HG03108 (cell line): ENCODE results near the gene RHBDL1.
A peak's percentile ranks its signal among the peaks of the same experiment; 100 is the strongest.
"Not testable (repeated sequence)": the region's sequence is repeated elsewhere in the genome, so short reads cannot be mapped to it uniquely, and the experiment has no call there.

Experiments used
- ATAC-seq: cut with Tn5 transposase; IDR thresholded peaks from one replicate; pipeline ENCODE4 v1.9.1; 2021; ENCODE audit warnings: moderate library complexity; ENCODE audit not compliant: unreplicated experiment

Gene RHBDL1

GRCh38 chr16:704047-704446 lies 28.6 kb downstream of the RHBDL1 start:
- ATAC-seq, result no peak

DNA sequence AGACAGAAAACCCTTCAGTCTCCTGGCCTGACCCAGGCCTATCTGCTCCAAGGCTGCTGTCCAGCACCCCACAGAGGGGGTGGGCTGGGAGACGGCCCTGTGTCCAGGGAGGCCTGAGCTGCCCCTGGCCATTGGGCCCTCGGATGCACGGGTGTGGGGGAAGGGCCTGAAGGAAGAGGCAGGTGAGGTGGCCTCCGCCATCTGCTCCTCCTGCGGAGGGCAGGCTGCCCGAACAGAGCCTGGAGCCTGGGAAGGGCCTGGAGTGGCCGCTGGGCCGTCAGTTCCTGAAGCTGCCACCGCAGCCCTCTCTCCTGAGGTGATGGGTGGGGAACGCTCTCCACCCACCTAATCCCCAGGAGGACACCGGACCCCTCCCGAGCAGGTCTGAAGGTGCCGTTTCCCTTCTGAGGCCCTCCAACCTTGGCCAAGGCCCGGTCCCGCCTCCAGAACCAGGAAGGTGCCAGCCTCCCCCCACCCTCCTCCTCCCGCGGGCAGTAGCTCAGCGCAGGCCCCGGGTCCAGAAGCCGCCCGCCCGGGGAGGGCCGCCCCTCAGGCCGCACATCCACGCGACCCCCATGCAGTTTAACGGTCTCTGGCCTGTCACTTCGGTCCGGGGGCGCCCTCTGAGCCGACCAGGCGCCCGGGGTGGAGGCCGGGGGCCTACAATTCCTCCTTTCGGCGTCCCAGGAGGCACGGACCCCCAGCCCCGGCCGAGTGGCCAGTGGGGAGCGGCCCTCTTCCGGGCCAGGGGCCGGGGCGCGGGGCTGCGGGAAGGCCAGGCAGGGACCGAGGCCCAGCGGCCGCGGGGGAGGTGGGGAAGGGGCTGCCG lies 29.3 kb downstream of the RHBDL1 start:
- no peak for ATAC-seq

GRCh38 chr16:705431-706188 lies 30.1 kb downstream of the RHBDL1 start, which contains the start of gene FBXL16:
TSS of gene FBXL16 (minus strand) at chr16:705801. CDS start at chr16:697405, 8,396 bp downstream.
- no peak for ATAC-seq

DNA sequence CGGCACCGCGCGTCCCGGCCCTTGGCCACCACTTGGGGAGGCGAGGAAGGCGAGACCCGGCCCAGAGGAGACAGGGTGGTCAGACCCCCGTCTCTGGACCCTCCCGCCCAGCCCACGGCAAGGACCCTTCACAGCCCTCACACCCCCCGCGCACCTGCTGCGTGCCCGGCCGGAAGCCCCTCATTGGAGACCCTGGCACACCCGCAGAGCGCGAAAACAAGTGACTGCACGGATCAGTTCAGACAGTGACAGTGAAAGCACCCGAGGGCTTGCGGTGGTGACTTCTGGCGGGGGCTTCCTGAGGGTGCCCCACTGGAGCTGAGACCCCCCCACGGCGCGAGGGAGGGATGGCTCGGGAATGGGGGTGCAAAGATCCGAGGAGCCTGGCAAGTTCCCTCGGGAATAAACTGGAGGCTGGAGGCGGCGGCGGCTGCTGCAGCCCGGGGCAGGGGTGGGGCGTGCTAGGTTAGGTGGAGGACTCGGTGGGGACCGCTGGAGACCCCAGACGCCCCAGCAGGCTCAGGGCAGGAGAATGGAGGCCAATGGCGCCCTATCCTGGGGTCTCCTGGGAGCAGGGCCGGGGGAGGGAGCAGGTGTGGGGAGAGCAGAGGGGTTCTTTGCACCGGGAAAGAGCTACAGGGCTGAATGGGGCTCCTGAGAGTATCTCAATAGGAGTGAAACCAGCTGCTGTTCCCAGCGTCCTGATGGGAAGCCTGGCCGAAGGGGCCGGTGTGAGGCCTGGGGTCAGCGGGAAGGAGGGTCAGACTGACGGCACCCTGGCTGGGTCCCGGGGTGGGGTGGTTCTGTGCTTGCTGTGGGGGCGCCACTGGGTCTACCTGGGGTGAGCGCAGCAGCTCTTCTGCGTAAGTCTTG lies 31.0 kb downstream of the RHBDL1 start:
- no peak for ATAC-seq

DNA sequence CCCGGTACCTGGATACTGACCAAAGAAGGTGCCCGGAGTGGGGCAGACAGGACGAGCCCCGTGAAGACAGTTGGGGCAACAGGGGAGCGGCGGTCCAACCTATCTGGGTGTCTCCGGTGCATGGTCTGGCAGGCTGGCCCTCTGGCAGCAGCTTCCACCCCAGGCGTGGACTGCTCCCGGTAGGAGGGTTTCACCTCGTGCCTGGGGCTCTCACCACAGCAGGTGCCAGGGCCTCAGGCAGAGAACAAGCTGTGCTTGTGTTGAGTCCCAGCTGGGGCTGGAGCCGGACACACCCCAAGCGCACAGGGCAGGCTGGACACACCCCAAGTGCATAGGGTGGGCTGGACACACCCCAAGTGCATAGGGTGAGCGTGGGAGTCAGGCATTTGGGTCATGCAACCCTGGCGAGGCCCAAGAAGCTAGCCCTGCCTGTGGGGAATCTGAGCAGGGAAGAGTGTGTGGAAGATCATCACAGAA lies 31.6 kb downstream of the RHBDL1 start:
- no peak for ATAC-seq

- ATAC-seq, result no peak
Measured at GRCh38 chr16:708019-708418, 32.5 kb downstream of the RHBDL1 start.

DNA sequence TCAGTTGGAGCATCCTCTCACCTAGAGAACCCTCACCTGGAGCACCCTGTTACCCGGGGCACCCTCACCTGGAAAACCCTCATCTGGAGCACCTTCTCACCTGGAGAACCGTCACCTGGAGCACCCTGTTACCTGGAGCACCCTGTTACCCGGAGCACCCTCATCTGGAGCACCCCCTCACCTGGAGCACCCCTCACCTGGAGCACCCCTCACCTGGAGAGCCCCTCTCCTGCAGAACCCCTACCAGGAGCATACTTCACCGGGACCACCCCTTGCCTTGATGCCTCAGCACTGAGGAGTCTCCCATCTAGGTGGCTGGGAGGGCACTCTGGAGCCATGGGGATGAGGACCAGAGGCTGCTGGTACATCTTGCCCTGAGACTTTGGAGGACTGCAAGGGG lies 33.5 kb downstream of the RHBDL1 start:
- ATAC-seq, result no peak

GRCh38 chr16:709566-710499 lies 34.4 kb downstream of the RHBDL1 start:
- ATAC-seq, result no peak

GRCh38 chr16:710500-711075 lies 35.1 kb downstream of the RHBDL1 start:
- no peak for ATAC-seq

DNA sequence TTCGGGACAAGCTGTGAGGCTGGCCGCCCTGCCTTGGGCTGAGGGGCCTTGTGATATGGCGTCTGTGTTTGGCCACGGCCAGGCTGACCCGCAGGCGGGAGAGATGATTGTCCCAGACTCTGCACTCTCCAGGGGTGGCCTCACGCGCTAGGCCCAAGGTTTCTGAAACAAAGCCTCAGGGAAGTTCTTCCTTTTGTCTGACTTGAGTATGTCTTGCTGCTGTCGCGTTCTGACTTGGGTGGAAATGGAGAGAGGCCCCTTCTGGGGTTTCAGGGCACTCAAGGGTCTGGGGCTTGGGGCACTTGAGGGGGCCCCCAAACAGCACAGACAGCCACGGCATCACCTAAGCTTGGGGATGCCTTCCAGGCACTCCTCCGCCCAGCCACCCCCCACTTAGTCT lies 35.6 kb downstream of the RHBDL1 start:
- no peak for ATAC-seq

DNA sequence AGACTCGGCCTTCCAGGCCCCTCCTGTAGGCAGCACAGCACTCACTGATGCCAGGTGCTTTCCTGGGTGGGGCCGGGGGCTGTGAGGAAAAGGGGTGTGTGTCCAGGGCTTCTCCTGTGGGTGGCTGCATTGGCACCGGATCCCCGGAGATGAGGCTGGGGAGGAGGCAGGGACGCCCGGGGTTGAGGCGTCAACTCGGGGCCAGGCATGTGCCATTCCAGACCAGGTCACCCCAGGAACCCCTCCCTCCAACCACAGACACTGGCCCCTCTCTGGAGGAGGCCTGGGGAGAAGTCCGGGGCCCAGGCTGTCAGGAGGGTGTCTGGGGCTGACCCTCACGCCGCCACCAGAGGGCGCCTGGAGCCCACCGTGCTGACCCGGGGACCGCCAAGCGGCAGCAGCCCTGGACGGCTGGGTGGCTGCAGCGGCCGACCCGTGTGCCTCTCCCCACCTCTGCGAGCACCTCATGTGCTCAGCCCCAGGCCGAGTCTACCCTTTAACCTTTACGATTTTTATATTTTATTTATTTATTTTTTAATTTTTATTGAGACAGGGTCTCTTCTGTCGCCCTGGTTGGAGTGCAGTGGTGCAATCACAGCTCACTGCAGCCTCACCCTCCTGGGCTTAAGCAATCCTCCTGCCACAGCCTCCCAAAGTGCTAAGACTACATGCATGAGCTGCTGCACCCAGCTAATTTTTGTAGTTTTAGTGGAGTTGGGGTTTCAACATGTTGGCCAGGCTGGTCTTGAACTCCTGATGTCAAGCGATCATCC lies 36.3 kb downstream of the RHBDL1 start:
- no peak for ATAC-seq

DNA sequence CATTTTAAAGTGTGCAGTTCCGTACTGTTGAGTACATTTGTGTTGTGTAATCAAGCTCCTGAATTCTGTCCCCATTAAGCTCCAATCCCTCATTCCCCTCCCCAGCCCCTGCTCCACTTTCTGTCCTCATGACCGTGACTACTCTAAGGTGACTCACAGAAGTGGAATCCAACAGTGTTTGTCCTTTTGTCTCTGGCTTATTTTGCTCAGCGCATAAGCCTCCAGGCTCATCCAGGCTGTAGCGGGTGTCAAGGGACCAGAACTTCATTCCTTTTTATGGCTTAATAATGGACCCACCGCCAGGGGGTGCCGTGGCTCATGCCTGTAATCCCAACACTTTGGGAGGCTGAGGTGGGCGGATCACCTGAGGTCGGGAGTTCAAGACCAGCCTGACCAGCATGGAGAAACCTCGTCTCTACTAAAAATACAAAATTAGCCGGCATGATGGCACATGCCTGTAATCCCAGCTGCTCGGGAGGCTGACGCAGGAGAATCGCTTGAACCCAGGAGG lies 37.3 kb downstream of the RHBDL1 start:
- ATAC-seq, result not testable (repeated sequence)

DNA sequence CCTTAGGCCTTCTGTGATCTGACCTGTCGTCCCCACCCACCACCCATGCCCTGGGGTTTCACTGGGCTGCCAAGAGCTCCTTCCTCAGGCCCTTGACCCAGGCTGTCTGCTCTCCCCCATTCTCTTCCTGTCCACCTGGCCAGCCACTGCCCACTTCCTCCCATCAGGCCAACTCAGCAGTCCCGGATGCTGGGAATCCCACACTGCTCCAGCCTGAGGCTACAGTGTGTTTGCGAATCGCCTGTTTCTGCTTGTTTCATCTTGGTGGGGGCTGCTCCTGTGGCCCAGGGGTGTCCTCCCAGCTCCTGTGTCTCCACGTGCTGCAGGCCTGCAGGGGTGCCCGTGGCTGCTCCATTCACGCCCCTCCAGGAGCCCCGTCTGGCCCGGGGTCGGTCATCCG lies 38.6 kb downstream of the RHBDL1 start:
- no peak for ATAC-seq

DNA sequence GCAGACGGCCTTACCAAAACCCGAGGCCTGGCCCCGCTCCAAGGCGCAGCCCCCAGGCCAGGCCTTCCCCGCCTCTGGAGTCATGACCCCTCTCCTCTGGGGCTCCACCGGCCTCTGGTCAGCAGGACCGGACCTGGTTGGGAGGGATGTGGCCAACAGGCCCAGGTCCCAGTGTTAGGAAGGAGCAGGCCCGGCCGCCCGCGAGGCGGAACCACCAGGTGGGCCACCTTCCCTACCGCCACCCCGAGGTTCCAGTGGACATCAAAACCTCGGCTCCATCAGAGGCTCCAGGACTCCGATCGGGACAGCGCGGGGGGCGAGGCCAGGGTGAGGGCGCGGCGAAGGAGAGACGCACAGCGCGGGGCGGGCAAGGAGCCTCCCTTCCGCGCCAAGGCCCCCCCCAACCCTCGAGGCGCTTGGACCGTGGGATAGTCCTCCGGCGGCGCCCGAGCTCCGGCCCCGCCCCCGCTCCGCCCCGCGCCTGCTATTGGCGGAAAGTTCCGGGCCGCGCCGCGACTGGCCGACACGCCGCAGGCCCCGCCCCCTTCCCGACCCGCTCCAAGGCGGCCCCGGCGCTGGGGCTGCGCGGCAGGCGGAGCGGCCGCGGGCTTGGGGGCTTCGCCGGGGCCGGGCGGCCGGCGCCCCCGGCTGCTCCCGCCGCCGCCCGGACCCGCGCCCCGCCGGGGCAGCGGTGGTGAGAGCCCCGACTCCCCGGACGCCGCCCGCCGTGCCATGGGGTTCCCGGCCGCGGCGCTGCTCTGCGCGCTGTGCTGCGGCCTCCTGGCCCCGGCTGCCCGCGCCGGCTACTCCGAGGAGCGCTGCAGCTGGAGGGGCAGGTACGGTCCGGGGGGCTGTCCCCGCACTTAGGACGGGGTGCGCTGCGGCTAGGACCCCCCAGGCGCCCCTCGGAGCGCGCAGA lies 39.3 kb downstream of the RHBDL1 start, which contains the start of gene METRN:
METRN (plus strand) TSS at position 561 of the 919 bp plus-strand sequence; CDS start at position 733, 172 bp downstream.
- peak; percentile 74 for ATAC-seq

DNA sequence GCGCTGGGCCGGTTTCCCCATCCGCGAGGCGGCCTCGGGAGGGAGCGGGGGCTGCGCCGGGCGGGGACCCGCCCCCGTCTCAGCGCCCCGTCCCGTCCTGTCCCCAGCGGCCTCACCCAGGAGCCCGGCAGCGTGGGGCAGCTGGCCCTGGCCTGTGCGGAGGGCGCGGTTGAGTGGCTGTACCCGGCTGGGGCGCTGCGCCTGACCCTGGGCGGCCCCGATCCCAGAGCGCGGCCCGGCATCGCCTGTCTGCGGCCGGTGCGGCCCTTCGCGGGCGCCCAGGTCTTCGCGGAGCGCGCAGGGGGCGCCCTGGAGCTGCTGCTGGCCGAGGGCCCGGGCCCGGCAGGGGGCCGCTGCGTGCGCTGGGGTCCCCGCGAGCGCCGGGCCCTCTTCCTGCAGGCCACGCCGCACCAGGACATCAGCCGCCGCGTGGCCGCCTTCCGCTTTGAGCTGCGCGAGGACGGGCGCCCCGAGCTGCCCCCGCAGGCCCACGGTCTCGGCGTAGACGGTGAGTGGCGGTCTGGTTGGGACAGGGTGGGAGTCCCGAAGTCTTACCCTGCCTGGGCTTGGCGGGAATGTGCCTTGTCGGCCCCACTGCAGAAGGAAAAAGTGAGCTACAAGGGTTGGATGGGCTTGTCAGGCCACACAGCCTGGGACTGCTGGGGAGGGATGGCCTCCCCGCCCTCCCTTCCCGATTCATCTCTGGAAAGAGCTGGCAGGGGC lies 40.2 kb downstream of the RHBDL1 start:
- peak; percentile 8 for ATAC-seq

DNA sequence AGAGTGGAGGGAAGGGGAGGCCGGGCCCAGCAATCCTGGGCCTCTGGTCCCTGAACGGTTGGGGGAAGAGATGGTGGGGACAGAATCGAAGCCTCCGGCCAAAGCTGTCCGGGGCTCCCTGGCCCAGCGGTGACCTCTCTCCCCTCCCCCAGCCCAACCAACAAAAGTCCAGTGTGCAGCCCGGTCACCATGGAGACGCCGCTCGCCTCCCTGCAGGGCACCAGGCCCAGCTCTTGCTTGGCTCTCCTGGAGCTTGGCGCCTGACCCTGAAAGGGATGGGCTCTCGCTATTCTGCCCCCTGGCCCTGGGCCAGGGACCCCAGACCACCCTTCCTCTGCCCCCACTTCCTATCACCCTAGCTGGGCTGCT lies 40.7 kb downstream of the RHBDL1 start:
- ATAC-seq, result no peak
